ENCODE results near the gene CHPF. TPM values are rescaled to one million over a fixed set of nuclear protein-coding genes. Genes with fewer than 3 reads are reported as not detected.
A peak's percentile ranks its signal among the peaks of the same experiment; 100 is the strongest.

CHPF gene
- total RNA-seq, 1 experiment from 2014 or later, result 78.2 TPM

GRCh38 chr2:219572237-219573001, 28.8 kb upstream of the CHPF start, which contains the start of gene INHA:
Gene INHA, plus strand, starts transcription at chr2:219572310. Its CDS starts 65 bp downstream, at chr2:219572375.
- BruUV-seq (replicated peaks), result no TSS peak
- peaks cover 13% of the 10 kb centered on the region for H3F3A ChIP-seq (ENCODE audit: insufficient read depth, low read depth)
- H3K79me2 ChIP-seq (ENCODE audit: low read depth), result peaks cover 13% of the 10 kb centered on the region
- H2AFZ ChIP-seq, result peak within 1 kb of the TSS; percentile 70
- ChIA-PET CTCF (interaction anchor here (0.6 kb wide), 1 partner anchor 26 kb away, joined by 8 read pairs; no protein-coding TSS in a partner anchor), POLR2A (ENCODE audit: unreplicated experiment) (interaction anchor here (0.8 kb wide), 1 partner anchor 25 kb away, joined by 9 read pairs; no protein-coding TSS in a partner anchor)
- H3K4me1 ChIP-seq (replicated peaks; ENCODE audit: insufficient read depth), result peaks cover 28% of the 10 kb centered on the region
- no peaks in the 10 kb centered on the region for H3K9me3 ChIP-seq (ENCODE audit: insufficient read depth, low read depth)
- intact Hi-C loops (cut with micrococcal nuclease; ENCODE audit: unreplicated experiment), result loop anchor here (1.0 kb wide), 1 partner anchor 24 kb away; no protein-coding TSS in a partner anchor
- peak within 1 kb of the TSS; percentile 67 for H3K4me3 ChIP-seq
- TF ChIP-seq CTCF (conservative IDR thresholded peaks at IDR 0.05) (no peak), EZH2 (IDR thresholded peaks at IDR 0.05; ENCODE audit: low read depth) (no peak)
- H3K9me2 ChIP-seq (ENCODE audit: insufficient read depth), result no peaks in the 10 kb centered on the region
- no peaks in the 10 kb centered on the region for H3K27me3 ChIP-seq (ENCODE audit: insufficient read depth, low read depth)
- peak within 1 kb of the TSS; percentile 64 for H3K27ac ChIP-seq
- no peaks in the 10 kb centered on the region for H3K36me3 ChIP-seq (ENCODE audit: low read depth)
- H3K4me2 ChIP-seq, result peak within 1 kb of the TSS; percentile 98
- DNase-seq, result no peak
- no peaks in the 10 kb centered on the region for H4K20me1 ChIP-seq (ENCODE audit: insufficient read depth)

- Histone ChIP-seq H3K79me2 (ENCODE audit: low read depth) (peaks cover 13% of the 10 kb centered on the region), H2AFZ (peak within 1 kb of the TSS; percentile 70), H3K27ac (peak within 1 kb of the TSS; percentile 64), H3K36me3 (ENCODE audit: low read depth) (no peaks in the 10 kb centered on the region), H3K4me1 (replicated peaks; ENCODE audit: insufficient read depth) (peaks cover 28% of the 10 kb centered on the region), H4K20me1 (ENCODE audit: insufficient read depth) (no peaks in the 10 kb centered on the region), H3K4me3 (peak within 1 kb of the TSS; percentile 67), H3K9me3 (ENCODE audit: insufficient read depth, low read depth) (no peaks in the 10 kb centered on the region), H3K9me2 (ENCODE audit: insufficient read depth) (no peaks in the 10 kb centered on the region), H3F3A (ENCODE audit: insufficient read depth, low read depth) (peaks cover 13% of the 10 kb centered on the region), H3K27me3 (ENCODE audit: insufficient read depth, low read depth) (no peaks in the 10 kb centered on the region), H3K4me2 (peak within 1 kb of the TSS; percentile 98)
- BruUV-seq (replicated peaks), result no TSS peak
- ChIA-PET CTCF (interaction anchor here (0.6 to 1.4 kb wide), 4 partner anchors 12 to 346 kb away, joined by 5 to 8 read pairs (median 7); no protein-coding TSS in a partner anchor), POLR2A (ENCODE audit: unreplicated experiment) (interaction anchor here (0.5 to 0.8 kb wide), 5 partner anchors 19 to 565 kb away, joined by 3 to 9 read pairs (median 5); no protein-coding TSS in a partner anchor)
- DNase-seq, result peak; percentile 78 to 85
- TF ChIP-seq EZH2 (IDR thresholded peaks at IDR 0.05; ENCODE audit: low read depth) (no peak), CTCF (conservative IDR thresholded peaks at IDR 0.05) (no peak)
- intact Hi-C loops (cut with micrococcal nuclease; ENCODE audit: unreplicated experiment), result loop anchor here (1.0 to 2.0 kb wide), 2 partner anchors 25 to 29 kb away; partner anchors contain the start of gene CHPF
Measured at GRCh38 chr2:219571311-219572236, 28.0 kb upstream of the CHPF start, which contains the start of gene OBSL1. Gene OBSL1, minus strand, starts transcription at chr2:219571539. Its CDS starts 307 bp downstream, at chr2:219571232.
